Panc1 (cell line): ENCODE results near the gene WFDC9. TPM values are rescaled to one million over a fixed set of nuclear protein-coding genes. Genes with fewer than 3 reads are reported as not detected.

Source experiments
- ATAC-seq: fragments of 200-7000 bp; cut with Tn5 transposase; 2 replicates; pipeline ENCODE4 v1.9.1; 2020; ENCODE audit warnings: mild to moderate bottlenecking, moderate library complexity
- BruUV-seq: library from RNA; stranded (reverse); fragments of 400-500 nt; replicated peaks from 2 replicates; lab custom pipeline; 2021; lab: Mats Ljungman, UMichigan
- CTCF ChIA-PET: fragments of 300-600 bp; sonication (Branson Sonifier 250); formaldehyde crosslinking; loops from one replicate; lab custom pipeline; 2022; ENCODE audit warnings: antibody characterized with exemption; lab: Charles Lee
- POLR2A ChIA-PET: fragments of 300-600 bp; sonication (Branson Sonifier 250); formaldehyde crosslinking; loops from one replicate; lab custom pipeline; 2022; ENCODE audit warnings: antibody characterized with exemption; lab: Charles Lee
- DNase-seq: peaks from one replicate; pipeline ENCODE4 v3.0.0-alpha.2; 2010; ENCODE audit warnings: low read depth, low spot score
- H3K27ac ChIP-seq: 2 replicates; pipeline ENCODE4 v1.5.1; 2011; ENCODE audit warnings: mild to moderate bottlenecking, low read length, inconsistent platforms
- H3K27me3 ChIP-seq: fragments of 200-500 bp; sonication (Bioruptor generic); 2 replicates; pipeline ENCODE4 v1.6.0; 2014; ENCODE audit warnings: low read length, inconsistent platforms; ENCODE audit not compliant: control insufficient read depth, insufficient read depth
- H3K36me3 ChIP-seq: fragments of 200-500 bp; sonication (Bioruptor generic); 2 replicates; pipeline ENCODE4 v1.5.1; 2014; ENCODE audit warnings: inconsistent platforms, mild to moderate bottlenecking, low read length, moderate library complexity; ENCODE audit not compliant: control insufficient read depth, insufficient read depth
- H3K4me1 ChIP-seq: 2 replicates; pipeline ENCODE4 v1.5.1; 2011; ENCODE audit warnings: inconsistent platforms, mild to moderate bottlenecking, low read length, moderate library complexity; ENCODE audit not compliant: control insufficient read depth, insufficient read depth
- H3K4me3 ChIP-seq, 2 experiments: 2 replicates each; pipeline ENCODE4 v1.5.1; 2011 to 2012; ENCODE audit warnings: low read depth in 2 of 2, low read length in 2 of 2, mild to moderate bottlenecking in 2 of 2, inconsistent platforms in 1 of 2, moderate library complexity in 1 of 2
- H3K9me3 ChIP-seq: fragments of 200-500 bp; sonication (Bioruptor generic); 2 replicates; pipeline ENCODE4 v1.5.1; 2014; ENCODE audit warnings: low read depth, mild to moderate bottlenecking, inconsistent platforms, low read length, moderate library complexity; ENCODE audit not compliant: control insufficient read depth, insufficient read depth
- POLR2AphosphoS5 ChIP-seq: IDR thresholded peaks from 2 replicates; pipeline ENCODE4 v1.6.1; 2012; ENCODE audit warnings: mild to moderate bottlenecking, low read depth, low read length, moderate library complexity
- SIN3A ChIP-seq: IDR thresholded peaks from 2 replicates; pipeline ENCODE4 v1.6.1; 2012; ENCODE audit warnings: low read depth, mild to moderate bottlenecking, low read length, moderate library complexity, borderline replicate concordance; ENCODE audit not compliant: insufficient read depth
- TCF7L2 ChIP-seq: IDR thresholded peaks from 2 replicates; pipeline ENCODE4 v1.6.1; 2011; ENCODE audit warnings: mild to moderate bottlenecking, low read depth, low read length, inconsistent platforms
- in situ Hi-C: cut with HindIII; loops from 2 replicates; pipeline ENCODE4 v1.10.0; 2016; ENCODE audit warnings: low sequenced_read_pairs, low pct_unique_long_range_greater_than_20kb
- intact Hi-C: fragments of 100-400 bp; cut with micrococcal nuclease; formaldehyde crosslinking; loops from one replicate; pipeline ENCODE4 v1.10.0; 2022; ENCODE audit not compliant: unreplicated experiment
- total RNA-seq: library from RNA; stranded (reverse); gene quantifications from one replicate; pipeline ENCODE4 v1.2.1, GENCODE V29; 2021; ENCODE audit not compliant: unreplicated experiment
- TF ChIP-seq, protein P1 (sequence below): fragments of 450-650 bp; IDR thresholded peaks from 2 replicates; pipeline ENCODE4 v1.5.1; 2017; ENCODE audit warnings: mild to moderate bottlenecking
- TF ChIP-seq, protein P2 (sequence below), 2 experiments: IDR thresholded peaks; 2 replicates each; pipeline ENCODE4 v1.6.1; 2011 to 2012; ENCODE audit warnings: low read depth in 2 of 2, control low read depth in 1 of 2, low read length in 1 of 2, mild to moderate bottlenecking in 1 of 2, moderate library complexity in 1 of 2; ENCODE audit not compliant: insufficient read depth in 1 of 2

The WFDC9 gene
- total RNA-seq, 1 experiment from 2014 or later, result not detected

GRCh38 chr20:45617591-45617990 is 13.5 kb downstream of the WFDC9 start:
- ATAC-seq (no peak), DNase-seq (no peak)
- Histone ChIP-seq H3K27me3 (peaks cover 6% of the 10 kb centered on the region), H3K36me3 (no peaks in the 10 kb centered on the region; the same call in 1 of the 2 replicates), H3K4me1 (no peaks in the 10 kb centered on the region), H3K4me3 (no peak overlapping the region), H3K27ac (no peak overlapping the region), H3K9me3 (no peaks in the 10 kb centered on the region)
- POLR2A ChIA-PET, result no interaction called here
- CTCF ChIA-PET, result no interaction called here
- TF ChIP-seq SIN3A (no peak), POLR2AphosphoS5 (no peak)
- TF ChIP-seq, protein P1, sequence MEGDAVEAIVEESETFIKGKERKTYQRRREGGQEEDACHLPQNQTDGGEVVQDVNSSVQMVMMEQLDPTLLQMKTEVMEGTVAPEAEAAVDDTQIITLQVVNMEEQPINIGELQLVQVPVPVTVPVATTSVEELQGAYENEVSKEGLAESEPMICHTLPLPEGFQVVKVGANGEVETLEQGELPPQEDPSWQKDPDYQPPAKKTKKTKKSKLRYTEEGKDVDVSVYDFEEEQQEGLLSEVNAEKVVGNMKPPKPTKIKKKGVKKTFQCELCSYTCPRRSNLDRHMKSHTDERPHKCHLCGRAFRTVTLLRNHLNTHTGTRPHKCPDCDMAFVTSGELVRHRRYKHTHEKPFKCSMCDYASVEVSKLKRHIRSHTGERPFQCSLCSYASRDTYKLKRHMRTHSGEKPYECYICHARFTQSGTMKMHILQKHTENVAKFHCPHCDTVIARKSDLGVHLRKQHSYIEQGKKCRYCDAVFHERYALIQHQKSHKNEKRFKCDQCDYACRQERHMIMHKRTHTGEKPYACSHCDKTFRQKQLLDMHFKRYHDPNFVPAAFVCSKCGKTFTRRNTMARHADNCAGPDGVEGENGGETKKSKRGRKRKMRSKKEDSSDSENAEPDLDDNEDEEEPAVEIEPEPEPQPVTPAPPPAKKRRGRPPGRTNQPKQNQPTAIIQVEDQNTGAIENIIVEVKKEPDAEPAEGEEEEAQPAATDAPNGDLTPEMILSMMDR, result no peak
- in situ Hi-C loops, result no loop called here
- intact Hi-C loops, result no loop called here
- BruUV-seq, result no TSS peak

GRCh38 chr20:45612314-45612713 is 18.8 kb downstream of the WFDC9 start:
- Histone ChIP-seq H3K4me3 (no peak overlapping the region), H3K27ac (no peak overlapping the region), H3K36me3 (no peaks in the 10 kb centered on the region), H3K9me3 (no peaks in the 10 kb centered on the region), H3K4me1 (no peaks in the 10 kb centered on the region), H3K27me3 (peaks cover 9% of the 10 kb centered on the region)
- no peak for ATAC-seq
- intact Hi-C loops (no loop called here), in situ Hi-C loops (no loop called here)
- CTCF ChIA-PET, result interaction anchor here (0.6 kb wide), 1 partner anchor 17 kb away, joined by 3 read pairs; the partner anchor contains the start of gene WFDC10A
- BruUV-seq, result no TSS peak
- DNase-seq, result no peak
- TF ChIP-seq POLR2AphosphoS5, result no peak
- TF ChIP-seq SIN3A, result no peak
- TF ChIP-seq, protein P2, sequence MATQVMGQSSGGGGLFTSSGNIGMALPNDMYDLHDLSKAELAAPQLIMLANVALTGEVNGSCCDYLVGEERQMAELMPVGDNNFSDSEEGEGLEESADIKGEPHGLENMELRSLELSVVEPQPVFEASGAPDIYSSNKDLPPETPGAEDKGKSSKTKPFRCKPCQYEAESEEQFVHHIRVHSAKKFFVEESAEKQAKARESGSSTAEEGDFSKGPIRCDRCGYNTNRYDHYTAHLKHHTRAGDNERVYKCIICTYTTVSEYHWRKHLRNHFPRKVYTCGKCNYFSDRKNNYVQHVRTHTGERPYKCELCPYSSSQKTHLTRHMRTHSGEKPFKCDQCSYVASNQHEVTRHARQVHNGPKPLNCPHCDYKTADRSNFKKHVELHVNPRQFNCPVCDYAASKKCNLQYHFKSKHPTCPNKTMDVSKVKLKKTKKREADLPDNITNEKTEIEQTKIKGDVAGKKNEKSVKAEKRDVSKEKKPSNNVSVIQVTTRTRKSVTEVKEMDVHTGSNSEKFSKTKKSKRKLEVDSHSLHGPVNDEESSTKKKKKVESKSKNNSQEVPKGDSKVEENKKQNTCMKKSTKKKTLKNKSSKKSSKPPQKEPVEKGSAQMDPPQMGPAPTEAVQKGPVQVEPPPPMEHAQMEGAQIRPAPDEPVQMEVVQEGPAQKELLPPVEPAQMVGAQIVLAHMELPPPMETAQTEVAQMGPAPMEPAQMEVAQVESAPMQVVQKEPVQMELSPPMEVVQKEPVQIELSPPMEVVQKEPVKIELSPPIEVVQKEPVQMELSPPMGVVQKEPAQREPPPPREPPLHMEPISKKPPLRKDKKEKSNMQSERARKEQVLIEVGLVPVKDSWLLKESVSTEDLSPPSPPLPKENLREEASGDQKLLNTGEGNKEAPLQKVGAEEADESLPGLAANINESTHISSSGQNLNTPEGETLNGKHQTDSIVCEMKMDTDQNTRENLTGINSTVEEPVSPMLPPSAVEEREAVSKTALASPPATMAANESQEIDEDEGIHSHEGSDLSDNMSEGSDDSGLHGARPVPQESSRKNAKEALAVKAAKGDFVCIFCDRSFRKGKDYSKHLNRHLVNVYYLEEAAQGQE (IDR thresholded peaks at IDR 0.05; ENCODE audit: insufficient read depth in 1 of 2, low read depth in 2 of 2, low read length in 1 of 2), result no peak
- TF ChIP-seq TCF7L2, result no peak
- TF ChIP-seq, protein P1, result no peak
- POLR2A ChIA-PET, result no interaction called here
